Endothelial cell of umbilical vein (primary cell): Measurements from ENCODE around the gene EPN2.

Source experiments
- EZH2 ChIP-seq: IDR thresholded peaks from 2 replicates; pipeline ENCODE4 v1.6.1; 2012; ENCODE audit warnings: borderline replicate concordance, low read depth, mild to moderate bottlenecking, moderate library complexity, low read length, inconsistent platforms; ENCODE audit not compliant: severe bottlenecking
- JUN ChIP-seq: IDR thresholded peaks from 2 replicates; pipeline ENCODE4 v1.6.1; 2011; ENCODE audit warnings: borderline replicate concordance, low read depth; ENCODE audit not compliant: insufficient read length, insufficient read depth
- POLR2A ChIP-seq: IDR thresholded peaks from 2 replicates; pipeline ENCODE4 v1.6.1; 2012; ENCODE audit warnings: low read depth, mild to moderate bottlenecking, control low read depth, low read length
- TF ChIP-seq, protein P1 (sequence below), 2 donors: IDR thresholded peaks; 1 replicate in 1 of 2; 2 replicates in 1 of 2; pipeline ENCODE4 v1.5.1; 2011; ENCODE audit warnings: low read length in 2 of 2, mild to moderate bottlenecking in 2 of 2, moderate library complexity in 2 of 2, control low read depth in 1 of 2, inconsistent platforms in 1 of 2, low read depth in 1 of 2; ENCODE audit not compliant: insufficient read depth in 1 of 2; ENCODE audit errors: extremely low read depth in 1 of 2
- TF ChIP-seq, protein P2 (sequence below): IDR thresholded peaks from 2 replicates; pipeline ENCODE4 v1.6.1; 2011; ENCODE audit not compliant: insufficient read depth, insufficient read length

DNA sequence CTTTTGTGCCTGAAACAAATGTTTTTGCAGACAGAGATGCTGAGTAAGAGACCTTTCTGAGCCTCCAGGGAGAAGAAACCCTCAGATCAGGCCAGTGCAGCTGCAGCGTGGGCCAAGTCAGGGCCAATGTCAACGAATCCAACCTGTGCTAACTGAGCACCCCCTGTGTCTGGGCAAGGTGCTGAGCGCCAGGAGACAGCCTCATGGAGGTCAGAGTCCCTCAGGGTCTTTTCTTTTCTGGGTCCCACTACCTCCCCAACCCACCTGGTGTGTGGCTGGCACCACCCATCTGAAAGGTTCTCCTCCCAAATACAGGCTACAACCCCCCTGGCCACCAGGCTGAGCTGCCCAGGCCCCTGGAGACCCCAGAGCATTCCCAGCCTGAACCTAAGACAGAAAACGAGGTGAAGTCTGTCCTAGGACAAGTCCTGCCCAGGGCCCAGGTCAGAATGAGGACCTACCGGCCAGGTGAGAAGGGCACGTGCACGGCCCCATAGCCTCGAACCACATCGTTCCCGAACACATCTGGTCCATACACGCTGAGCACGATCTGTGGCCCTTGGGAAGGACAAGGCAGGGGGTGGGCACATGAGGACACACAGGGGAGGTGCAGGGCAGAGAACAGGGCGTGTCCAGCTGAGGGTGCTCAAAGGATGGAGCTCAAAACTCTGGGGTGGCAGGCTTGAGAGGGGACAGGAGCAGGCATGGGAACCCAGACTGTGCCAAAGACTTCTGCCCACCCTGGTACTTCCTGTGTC, 110.3 kb downstream of the EPN2 start:
- TF ChIP-seq, protein P1, sequence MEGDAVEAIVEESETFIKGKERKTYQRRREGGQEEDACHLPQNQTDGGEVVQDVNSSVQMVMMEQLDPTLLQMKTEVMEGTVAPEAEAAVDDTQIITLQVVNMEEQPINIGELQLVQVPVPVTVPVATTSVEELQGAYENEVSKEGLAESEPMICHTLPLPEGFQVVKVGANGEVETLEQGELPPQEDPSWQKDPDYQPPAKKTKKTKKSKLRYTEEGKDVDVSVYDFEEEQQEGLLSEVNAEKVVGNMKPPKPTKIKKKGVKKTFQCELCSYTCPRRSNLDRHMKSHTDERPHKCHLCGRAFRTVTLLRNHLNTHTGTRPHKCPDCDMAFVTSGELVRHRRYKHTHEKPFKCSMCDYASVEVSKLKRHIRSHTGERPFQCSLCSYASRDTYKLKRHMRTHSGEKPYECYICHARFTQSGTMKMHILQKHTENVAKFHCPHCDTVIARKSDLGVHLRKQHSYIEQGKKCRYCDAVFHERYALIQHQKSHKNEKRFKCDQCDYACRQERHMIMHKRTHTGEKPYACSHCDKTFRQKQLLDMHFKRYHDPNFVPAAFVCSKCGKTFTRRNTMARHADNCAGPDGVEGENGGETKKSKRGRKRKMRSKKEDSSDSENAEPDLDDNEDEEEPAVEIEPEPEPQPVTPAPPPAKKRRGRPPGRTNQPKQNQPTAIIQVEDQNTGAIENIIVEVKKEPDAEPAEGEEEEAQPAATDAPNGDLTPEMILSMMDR (IDR thresholded peaks at IDR 0.05; ENCODE audit: extremely low read depth in 1 of 2, insufficient read depth in 1 of 2, low read depth in 1 of 2, low read length in 2 of 2): no peak
- TF ChIP-seq EZH2: no peak
- no peak for TF ChIP-seq POLR2A
- TF ChIP-seq, protein P2, sequence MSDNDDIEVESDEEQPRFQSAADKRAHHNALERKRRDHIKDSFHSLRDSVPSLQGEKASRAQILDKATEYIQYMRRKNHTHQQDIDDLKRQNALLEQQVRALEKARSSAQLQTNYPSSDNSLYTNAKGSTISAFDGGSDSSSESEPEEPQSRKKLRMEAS: no peak
- no peak for TF ChIP-seq JUN
